ENCODE results near the gene GFM1. TPM values are rescaled to one million over a fixed set of nuclear protein-coding genes. Genes with fewer than 3 reads are reported as not detected.
A peak's percentile ranks its signal among the peaks of the same experiment; 100 is the strongest.

GFM1 gene
- total RNA-seq, 1 donor from 2014 or later, result 20.8 TPM

DNA sequence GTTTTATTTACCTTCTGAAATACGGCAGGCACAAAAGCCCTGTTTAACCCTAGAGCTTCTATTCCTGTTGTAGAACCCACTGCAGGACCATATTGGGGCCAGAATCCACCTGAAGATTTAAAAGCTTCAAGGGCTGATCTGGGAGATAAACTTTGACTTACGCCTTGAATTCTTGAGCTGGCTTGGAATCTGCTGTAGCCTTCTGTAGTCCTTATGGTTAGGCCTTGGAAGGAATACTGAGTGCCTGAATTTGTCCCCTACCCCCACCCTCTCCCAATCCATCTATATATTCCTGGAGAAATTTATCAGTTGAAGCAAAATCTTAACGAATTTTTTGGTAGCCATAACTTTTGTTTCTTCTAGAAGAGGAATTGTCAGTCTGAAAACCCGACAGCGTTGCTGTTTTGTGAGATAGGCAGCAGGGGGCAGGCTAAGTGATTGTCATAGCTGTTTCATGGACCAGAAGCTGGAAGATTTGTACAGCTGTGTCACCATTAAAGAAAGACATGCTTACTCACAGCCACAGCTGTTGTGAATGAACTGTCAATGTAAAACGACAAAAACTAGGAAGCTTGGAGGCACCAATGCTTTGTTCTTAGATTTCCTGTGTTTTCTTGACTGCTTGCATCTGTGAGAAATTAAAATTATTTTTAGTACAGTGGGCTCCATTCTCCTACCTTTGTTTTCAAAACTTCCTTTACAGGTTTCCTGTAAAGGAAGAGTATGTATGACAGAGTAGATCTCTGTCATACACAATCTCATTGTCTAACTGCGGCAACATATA, 15.3 kb downstream of the GFM1 start:
- no peak overlapping the region for H3K4me3 ChIP-seq (ENCODE audit: low read depth, low read length)
- DNase-seq (ENCODE audit: low read depth), result no peak
- TF ChIP-seq CTCF (conservative IDR thresholded peaks at IDR 0.05; ENCODE audit: low read depth, low read length), result peak; percentile 87

GRCh38 chr3:158660711-158661110, 16.4 kb downstream of the GFM1 start:
- H3K4me3 ChIP-seq (ENCODE audit: low read depth, low read length), result no peak overlapping the region
- no peak for TF ChIP-seq CTCF (conservative IDR thresholded peaks at IDR 0.05; ENCODE audit: low read depth, low read length)
- no peak for DNase-seq (ENCODE audit: low read depth)

DNA sequence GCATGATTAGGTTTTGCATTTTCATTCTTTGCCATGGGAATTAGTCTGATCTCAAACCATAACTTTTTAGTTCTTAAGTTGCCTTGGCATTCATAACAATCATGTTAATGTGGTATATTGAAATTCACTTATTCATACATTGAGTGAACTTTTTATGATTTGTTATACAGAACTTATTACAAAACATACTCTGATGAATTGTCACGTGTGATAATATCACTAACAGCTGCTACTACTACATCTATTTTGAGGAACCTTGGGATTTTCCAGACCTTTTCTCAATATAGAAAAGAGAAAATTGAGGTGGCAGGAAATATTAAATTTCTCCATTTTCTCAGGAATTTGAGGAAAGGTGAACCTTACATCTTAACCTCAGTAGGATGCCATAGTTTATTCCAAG, 18.9 kb downstream of the GFM1 start:
- no peak overlapping the region for H3K4me3 ChIP-seq (ENCODE audit: low read depth, low read length)
- no peak for TF ChIP-seq CTCF (conservative IDR thresholded peaks at IDR 0.05; ENCODE audit: low read depth, low read length)
- no peak for DNase-seq (ENCODE audit: low read depth)

GRCh38 chr3:158663832-158664231, 19.5 kb downstream of the GFM1 start:
- no peak for DNase-seq (ENCODE audit: low read depth)
- TF ChIP-seq CTCF (conservative IDR thresholded peaks at IDR 0.05; ENCODE audit: low read depth, low read length), result no peak
- no peak overlapping the region for H3K4me3 ChIP-seq (ENCODE audit: low read depth, low read length)

- TF ChIP-seq CTCF (conservative IDR thresholded peaks at IDR 0.05; ENCODE audit: low read depth, low read length), result no peak
Measured at GRCh38 chr3:158666416-158666815, 22.1 kb downstream of the GFM1 start.

GRCh38 chr3:158668506-158668905, 24.2 kb downstream of the GFM1 start:
- no peak for DNase-seq (ENCODE audit: low read depth)
- H3K4me3 ChIP-seq (ENCODE audit: low read depth, low read length), result no peak overlapping the region
- no peak for TF ChIP-seq CTCF (conservative IDR thresholded peaks at IDR 0.05; ENCODE audit: low read depth, low read length)

More at GRCh38 chr3:158666416-158666815, 22.1 kb downstream of the GFM1 start:
- no peak overlapping the region for H3K4me3 ChIP-seq (ENCODE audit: low read depth, low read length)
- DNase-seq (ENCODE audit: low read depth), result no peak

GRCh38 chr3:158671821-158672214, 27.5 kb downstream of the GFM1 start:
- peak overlapping the region; percentile 71 for H3K4me3 ChIP-seq (ENCODE audit: low read depth, low read length)
- no peak for TF ChIP-seq CTCF (conservative IDR thresholded peaks at IDR 0.05; ENCODE audit: low read depth, low read length)
- DNase-seq (ENCODE audit: low read depth), result no peak
